Activated effector memory CD4-positive, alpha-beta T cell treated with Interleukin-2 at 50 U/mL for 16 hours (primary cell): Measurements from ENCODE around the gene IL2RG.

ENCODE experiments used
- DNase-seq: peaks from one replicate; pipeline ENCODE4 v3.0.0-alpha.2; 2020

Gene IL2RG

DNA sequence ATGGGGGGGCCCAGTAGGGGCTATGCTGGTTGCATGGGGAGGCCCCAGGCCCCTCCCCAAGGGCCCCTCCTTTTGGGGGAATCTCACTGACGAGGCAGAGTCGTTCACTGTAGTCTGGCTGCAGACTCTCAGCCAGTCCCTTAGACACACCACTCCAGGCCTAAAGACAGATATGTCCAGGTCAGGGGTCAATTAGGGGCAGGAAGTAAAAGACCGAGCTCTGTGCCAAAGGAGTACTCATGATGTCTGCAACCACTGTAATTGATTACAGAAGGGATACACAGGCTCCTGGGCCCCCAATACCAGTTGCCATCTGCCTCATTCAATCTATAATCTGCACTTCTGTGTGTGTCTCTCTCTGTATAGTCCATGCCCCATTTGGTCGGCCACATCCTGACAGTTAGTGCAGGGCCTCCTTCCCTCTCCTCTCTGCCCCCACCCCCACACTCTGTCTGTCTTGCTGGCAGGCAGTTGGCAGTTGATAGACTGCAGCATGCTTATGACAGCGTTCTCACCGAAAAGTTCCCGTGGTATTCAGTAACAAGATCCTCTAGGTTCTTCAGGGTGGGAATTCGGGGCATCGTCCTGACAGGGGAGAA lies 3.5 kb downstream of the IL2RG start:
- DNase-seq: no peak

DNA sequence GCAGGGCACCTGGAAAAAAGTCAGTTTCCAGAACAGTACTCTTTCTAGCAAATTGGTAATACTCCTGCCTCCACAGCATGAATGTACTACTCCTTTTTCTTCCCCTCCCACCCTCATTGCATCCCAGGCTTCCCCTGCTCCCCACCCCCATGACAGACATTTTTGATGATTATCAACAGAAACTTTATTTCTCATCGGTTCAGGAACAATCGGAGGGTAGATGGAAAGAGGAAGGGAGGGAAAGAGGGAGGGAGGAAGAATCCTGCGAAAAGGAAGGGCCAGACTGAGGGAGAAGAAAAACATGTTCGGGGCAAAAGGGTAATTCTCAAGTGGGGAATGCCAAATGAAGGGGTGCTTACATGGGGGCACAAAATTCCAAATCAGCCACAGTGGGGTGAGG lies 4.1 kb downstream of the IL2RG start:
- no peak for DNase-seq

- DNase-seq: no peak
Observed at GRCh38 chrX:71106427-71106826, 5.0 kb downstream of the IL2RG start, which contains the start of gene CXorf65. TSS of gene CXorf65 (minus strand) at chrX:71106740. CDS start at chrX:71106556, 184 bp downstream.

DNA sequence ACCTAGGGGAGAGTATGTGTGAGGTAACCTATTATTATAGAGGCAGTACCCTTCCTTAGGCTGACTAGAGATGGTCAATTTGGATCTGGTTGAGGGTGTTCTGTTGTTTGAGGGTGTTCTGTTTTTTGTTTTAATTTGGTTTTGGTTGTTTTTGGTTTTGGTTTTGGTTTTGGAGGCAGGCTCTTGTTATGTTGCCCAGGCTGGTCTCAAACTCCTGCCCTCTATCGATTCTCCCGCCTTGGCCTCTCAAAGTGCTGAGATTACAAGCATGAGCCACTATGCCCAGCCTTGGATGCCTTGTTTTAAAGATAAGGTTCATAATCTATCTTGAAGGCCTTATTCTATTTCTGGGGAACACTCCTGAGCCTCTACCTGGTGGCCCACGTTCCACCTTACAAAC lies 5.7 kb downstream of the IL2RG start:
- no peak for DNase-seq

DNA sequence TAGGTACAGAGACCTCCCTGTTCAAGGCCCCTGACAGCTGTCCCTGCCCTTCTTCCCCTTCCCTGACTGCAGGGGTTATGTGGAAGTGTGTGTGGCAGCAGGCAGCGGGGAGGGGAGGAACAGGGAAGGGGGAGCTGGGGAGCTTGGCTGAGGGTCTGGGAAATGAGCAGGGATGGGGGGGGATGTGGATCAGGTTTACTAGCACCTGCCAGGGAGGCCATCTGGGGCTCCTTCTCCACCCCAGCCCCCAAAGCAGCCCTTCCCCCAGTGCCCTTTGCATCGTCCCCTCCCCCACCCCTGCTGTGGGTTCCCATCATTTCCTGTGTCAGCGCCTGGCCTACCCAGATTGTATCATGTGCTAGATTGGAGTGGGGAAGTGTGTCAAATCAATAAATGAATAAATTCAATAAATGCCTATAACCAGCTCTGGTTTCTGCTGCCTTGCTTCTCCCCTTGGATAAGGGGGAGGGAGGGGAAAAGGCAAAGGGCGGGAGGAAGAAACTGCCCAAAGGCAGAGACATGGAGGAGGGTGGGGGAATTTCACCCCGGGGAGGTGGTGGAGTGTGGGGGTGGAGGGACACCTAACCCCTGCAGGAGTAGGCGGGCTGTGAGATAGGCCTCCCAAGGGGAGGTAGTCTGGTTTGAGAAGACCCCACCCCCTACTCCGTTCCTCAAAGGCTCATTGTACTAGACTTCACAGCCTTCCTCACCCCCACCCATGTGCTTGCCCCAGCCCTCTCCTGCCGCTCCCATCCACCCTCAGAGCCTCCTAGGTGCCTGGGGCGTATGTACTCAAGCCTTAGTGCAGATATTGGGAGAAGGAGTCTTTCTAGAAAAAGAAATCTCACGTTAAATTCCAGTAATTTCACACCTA lies 8.0 kb downstream of the IL2RG start:
- peak; percentile 38 for DNase-seq

DNA sequence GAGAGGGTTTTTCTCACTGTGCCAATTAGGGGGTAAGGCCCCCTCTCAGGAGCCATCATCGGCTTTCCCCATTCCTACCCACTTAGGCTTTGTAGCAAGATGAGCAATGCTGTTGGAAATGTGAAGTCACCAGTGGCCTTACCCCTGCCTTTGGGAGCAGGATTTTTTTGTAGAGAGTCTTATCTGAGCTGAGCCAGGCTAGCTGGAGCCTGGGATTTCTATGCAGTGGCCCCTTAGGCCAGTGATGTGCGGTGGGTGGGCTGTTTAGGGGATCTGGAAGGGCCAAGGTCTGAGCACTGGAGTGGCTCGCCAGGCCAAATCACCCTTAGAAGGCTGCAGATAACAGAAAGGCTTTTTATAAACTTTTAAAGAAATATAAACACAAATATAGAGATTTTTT lies 9.1 kb downstream of the IL2RG start:
- no peak for DNase-seq

GRCh38 chrX:71100581-71101505 lies 10.5 kb downstream of the IL2RG start:
- DNase-seq: no peak

DNA sequence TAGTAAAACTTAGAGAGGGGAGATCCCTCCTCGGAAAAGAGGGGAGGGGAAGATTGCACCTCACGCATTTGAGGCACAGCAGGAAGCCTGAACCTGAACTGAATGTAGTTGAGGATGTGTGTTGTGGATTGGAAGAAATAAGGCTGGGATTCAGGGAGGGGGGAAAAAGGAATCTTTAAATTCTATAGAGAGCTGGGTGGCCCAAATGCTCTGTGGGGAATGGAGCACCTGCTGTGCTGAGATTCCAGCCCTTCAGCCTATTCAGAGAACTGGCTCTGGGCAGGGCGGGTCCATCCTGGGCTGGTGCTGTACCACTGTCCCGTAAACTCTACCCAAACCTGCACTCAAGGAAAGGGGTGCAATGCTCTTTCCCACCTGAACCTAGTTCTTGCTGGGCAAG lies 11.6 kb downstream of the IL2RG start:
- DNase-seq: no peak

GRCh38 chrX:71098951-71099506 lies 12.3 kb downstream of the IL2RG start:
- DNase-seq: no peak

DNA sequence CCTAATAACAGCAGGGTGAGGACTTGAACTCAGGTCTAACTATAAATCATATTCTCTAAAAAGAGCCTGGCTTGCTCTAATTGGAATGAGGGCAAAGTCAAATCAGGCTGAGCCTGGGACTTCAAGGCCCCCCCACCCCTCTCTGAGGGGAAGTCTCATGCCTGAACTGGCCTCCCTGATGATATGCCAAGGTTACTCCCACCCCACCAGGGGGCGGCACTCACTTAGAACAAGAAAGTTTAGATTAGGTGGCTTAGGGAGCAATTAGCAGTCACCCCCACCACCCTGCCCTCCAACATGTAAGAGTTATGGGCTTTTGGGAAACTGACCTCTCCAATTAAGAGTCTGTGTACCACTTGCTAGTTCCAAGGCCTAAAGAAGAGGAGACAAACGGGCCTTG lies 13.1 kb downstream of the IL2RG start:
- DNase-seq: peak; percentile 63

DNA sequence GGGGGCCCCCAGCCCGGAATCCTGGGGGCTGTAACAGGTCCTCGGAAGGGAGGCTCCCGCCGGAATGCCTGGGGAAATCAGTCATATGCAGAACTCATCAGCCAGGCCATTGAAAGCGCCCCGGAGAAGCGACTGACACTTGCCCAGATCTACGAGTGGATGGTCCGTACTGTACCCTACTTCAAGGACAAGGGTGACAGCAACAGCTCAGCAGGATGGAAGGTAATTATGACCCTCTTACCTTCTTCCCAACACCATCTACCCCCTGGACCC lies 14.7 kb downstream of the IL2RG start:
- no peak for DNase-seq

GRCh38 chrX:71095981-71096759 lies 15.2 kb downstream of the IL2RG start:
- DNase-seq: no peak

DNA sequence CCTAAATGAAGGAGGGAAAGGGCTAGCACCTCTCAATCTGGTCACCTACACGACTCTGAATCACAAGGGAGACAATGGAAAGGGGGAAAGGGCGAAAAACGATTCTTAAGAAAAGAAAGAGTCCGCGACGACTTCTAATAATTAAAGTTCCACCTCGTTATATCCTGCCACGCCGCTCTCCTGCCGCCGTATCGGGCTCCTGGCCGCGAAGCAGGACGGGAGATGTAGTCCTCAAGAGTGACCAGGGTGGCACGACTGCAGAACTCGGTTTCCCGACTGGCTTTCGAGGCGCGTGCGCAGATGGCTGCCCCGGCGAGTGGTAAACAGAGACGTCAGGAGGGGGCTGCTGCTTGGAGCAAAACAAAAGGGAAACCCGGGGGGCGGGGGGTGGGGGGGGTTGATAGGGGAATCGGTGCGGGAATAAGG lies 15.8 kb downstream of the IL2RG start, which contains the start of gene FOXO4:
TSS of gene FOXO4 (plus strand) at position 297 of the 426 bp plus-strand sequence. CDS start 678 bp downstream, outside the sequence.
- peak; percentile 81 for DNase-seq

GRCh38 chrX:71095033-71095432 lies 16.3 kb downstream of the IL2RG start:
- no peak for DNase-seq

DNA sequence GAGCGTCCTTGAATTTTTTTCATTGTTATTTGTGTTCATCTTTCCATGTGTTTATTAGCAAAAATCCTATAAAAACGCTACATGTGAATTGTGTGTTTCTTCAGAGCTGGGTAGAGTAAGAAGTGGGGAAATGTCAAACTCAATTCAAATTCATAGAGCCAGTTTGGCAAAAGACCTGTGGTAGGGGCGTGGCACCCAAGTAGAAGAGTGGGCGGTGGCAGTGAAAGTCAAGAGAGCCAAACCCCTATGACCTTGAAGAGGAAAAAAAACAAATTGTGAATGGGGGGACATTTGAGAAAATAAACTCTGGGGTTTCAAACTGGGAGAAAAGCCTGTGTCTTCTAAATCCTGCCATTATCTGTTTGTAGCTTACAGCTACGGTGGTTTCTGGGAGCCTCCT lies 20.1 kb downstream of the IL2RG start:
- no peak for DNase-seq

DNA sequence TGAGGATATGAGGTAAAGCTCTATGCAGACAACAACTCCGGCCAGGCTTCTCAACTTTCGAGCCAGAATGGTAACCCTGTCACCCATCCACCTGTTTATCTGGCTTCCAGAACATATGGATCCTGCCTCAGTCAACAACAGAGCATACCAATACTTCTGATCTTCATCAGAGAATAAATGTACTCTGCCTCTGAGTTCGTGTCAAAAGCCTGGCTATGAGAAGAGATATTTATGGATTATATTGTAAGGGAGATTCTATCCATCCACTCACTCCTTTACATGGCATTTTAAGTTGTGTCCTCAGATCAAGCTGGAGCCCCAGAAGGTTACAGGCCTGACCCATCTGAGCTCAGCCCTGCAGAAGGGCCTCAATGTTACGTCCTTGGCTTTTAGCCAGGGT lies 25.5 kb downstream of the IL2RG start:
- DNase-seq: no peak

DNA sequence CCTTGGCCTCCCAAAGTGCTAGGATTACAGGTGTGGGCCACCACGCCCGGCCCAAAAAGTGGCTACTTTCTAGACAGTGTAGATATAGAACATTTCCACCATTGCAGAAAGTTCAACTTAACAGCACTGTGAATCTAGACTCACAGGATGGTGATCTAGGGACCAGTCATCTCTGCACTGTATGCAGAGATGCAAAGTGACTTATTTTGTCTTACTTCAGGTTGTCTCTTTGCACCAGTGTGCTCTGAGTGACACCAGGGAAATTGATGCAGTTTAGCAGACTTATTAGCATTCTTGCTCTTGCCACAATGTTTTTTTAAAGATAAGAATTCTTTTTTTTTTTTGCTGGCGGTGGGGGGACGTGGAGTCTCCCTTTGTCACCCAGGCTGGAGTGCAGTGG lies 28.6 kb downstream of the IL2RG start:
- no peak for DNase-seq

- DNase-seq: no peak
Observed at GRCh38 chrX:71082124-71082647, 29.2 kb downstream of the IL2RG start.

- DNase-seq: no peak
Observed at GRCh38 chrX:71081330-71082123, 29.9 kb downstream of the IL2RG start.

DNA sequence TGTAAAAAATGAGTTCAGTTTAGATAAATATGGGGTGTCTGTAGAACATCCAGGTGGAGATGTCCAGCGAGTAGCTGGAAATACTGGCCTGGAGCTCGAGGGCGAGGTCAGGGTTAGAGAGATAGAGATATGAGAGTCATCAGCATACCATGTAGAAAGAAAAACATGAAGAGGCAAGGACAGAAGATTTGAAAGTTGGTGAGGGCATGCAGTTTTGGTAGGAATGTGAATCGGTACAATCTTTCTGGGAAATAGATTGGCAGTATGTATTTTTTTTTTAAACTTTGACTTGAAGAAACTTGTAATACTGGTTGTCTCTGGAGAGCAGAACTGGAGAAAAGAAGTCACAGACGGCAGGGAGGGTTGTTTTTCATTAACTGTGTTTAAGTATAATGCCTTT lies 40.8 kb downstream of the IL2RG start:
- DNase-seq: no peak
